ENCODE results near the gene ZBTB6.

Gene ZBTB6

DNA sequence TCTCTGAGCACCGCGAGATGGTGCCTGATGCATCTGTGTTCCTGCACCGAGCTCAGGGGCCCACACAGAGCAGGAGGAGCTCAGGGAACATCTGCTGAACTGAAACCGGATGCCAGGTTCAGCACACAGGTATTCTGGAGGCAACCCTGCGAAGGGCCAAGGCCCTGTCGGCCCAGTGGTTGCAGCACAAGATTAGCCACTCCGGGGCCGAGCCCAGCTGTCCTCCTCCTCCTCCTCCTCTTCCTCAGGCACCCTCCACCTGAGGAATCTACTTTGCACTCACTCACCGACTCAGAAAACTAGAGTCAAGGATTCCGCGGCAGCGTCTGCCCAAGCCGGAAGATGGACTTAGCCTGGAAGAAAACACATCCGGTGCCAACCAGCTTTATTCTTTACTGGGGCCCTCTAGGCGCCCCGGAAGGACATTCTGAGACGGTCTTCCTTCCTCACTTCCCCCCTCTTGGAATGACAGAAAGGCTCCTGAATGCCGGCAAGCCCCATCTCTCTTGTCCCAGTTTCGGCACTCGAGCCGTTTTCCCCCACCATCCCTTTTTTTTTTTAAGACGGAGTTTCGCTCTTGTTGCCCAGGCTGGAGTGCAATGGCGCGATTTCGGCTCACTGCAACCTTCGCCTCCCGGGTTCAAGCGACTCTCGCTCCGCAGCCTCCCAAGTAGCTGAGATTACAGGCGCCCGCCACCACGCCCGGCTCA lies at the start of gene ZBTB6:
TSS of gene ZBTB6 (minus strand) at position 360 of the 710 bp plus-strand sequence. CDS start 1,251 bp downstream, outside the sequence.
- DNase-seq, result peak; percentile 62

- DNase-seq, result no peak
These were observed 48.0 kb upstream of the ZBTB6 start for GRCh38 chr9:122961139-122961538.

GRCh38 chr9:122955961-122956360 lies 42.8 kb upstream of the ZBTB6 start:
- no peak for DNase-seq

DNA sequence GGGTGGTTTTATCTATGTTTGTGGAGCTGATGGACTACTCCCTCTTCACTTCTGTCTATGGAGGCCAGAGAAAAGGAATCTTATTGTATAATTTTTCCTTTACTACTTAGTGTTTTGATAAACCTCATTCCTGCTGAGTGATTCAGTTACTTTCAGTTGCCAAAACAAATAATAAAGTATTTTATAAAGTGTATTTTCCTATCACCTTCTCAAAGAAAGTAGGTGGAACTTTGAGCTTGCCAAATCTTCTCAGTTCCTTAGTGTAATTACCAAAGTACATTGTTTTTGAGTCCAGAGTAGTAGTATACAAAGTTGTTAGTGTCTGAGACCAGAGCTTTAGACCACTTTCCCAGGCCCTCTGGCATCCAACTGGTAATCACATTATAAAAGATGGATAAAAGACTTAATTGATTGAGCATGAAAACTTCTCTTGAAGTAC lies 41.1 kb upstream of the ZBTB6 start:
- DNase-seq, result no peak

DNA sequence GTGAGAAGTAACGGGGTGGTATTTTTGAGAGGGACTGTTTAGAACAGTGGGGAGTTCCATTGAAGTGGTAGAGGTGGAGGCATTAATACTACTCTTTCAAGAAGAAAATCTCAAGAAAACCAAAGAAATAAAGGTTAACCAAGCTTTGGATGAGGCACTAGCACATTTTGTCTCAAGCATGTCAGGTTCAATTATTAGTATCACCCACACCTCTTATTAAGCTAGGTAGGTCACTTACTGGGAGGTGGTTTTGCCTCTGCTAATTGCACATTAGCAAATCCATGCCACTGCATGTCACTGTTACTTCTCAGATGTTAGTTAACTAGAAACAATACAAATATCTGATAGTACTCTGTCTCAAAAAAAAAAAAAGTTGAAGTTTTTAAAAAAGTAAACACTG lies 37.9 kb upstream of the ZBTB6 start:
- no peak for DNase-seq

DNA sequence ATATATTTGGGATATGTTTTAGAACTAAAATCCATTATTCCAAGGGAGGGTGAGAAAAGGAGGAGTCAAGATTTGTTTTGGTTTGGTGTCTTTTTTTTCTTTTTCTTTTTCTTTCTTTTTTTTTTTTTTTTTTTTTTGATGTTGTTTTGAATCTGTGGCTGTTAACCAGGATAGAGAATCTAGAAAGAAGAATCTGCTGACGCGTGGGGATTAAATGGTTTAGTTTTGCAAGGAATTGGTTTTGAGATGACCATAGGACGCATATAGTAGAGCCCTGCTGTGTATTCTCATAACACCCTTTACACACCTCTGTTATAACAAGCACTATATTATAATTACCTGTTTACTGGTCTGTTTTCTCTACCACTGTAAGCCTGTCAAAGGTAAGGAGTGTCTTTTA lies 37.1 kb upstream of the ZBTB6 start:
- DNase-seq, result no peak

- DNase-seq, result no peak
These were observed 36.6 kb upstream of the ZBTB6 start for GRCh38 chr9:122949696-122950095.

- no peak for DNase-seq
These were observed 35.2 kb upstream of the ZBTB6 start for GRCh38 chr9:122948313-122948712.

GRCh38 chr9:122946461-122947005 lies 33.4 kb upstream of the ZBTB6 start:
- no peak for DNase-seq

DNA sequence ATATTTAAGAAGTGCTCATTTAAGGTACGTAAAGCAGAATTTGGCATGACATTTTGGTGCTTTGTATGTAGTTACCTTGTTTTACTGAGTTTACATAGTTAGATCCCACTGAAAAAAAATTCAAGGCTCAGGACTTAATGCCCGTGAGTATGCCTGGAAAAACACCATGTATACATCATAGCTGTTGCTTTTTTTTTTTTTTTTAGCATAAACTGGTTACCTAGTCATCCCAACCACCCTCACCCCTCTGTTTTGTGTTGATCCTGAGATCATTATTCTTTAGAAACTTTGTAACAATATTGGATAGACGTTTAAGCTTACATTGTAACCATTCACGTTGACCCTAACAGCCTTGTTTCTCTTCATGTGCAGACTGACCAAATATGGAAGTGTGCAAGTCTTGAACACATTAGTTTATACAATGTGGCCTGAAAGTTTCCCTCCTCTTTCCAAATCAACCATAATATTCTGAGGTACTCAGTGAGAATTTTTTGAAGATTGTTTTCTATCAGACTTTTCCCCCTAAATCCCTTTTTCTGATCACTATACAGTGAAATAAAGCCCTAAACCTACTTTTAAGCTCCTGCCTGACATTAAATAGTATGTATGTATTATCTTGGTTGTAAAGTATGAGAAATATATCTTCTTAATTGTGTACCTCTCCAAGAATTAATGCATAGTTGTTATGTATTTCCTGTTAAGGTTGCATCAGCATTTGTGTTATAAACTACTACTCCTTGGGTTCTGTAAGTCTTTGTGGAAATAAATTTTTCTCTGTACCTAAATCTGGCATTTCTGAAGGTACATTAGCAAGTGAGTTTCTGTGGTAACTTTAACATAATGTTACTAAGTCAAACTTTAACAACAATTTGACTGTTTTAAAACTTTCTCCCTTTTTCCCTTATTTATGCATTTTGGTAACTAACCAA lies 32.1 kb upstream of the ZBTB6 start:
- DNase-seq, result no peak

GRCh38 chr9:122941582-122942234 lies 28.6 kb upstream of the ZBTB6 start:
- no peak for DNase-seq

DNA sequence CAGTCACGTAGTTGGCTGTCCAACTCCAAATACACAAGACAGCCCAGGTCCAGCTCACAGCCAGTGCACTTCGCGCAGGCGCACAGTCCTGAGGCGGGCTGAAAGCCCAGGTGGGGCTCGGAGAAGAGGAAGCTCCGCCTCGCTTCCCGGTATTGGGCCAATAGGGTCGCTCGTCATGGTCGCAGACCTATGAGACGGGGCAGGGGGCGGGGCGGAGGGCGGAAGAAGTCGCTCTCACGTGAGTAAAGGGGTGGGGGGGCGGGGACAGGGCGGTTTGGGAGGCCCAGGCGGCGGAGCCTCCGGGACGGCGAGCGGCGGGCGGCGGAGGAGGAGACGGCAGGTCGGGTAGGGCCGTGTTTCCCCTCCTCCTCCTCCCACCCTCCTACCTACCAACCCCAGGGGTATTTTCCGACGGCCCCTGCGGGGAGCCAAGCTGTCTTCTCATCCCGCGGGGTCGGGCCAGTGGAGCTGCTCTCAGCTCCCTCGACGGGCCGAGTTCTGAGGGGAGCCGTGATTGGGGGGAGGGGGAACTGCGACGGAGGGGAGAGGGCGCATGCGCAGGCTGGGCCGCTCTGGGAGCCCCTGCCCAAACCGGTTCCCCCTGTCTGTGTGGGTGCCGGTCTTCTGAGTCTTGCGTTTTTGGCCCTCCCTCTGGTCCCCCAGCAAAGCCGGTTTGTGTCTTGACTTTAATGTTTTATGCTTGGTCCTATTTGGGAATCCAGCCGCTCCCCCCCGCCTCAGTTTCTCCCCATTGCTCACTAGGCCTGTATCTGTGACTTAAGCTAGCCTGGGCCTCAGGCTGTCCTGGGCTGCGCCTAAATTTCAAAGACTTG lies 27.8 kb upstream of the ZBTB6 start, which contains the start of gene RABGAP1:
TSS of gene RABGAP1 (plus strand) at position 272 of the 833 bp plus-strand sequence. CDS start 16,040 bp downstream, outside the sequence.
- DNase-seq, result peak; percentile 98 to 99

DNA sequence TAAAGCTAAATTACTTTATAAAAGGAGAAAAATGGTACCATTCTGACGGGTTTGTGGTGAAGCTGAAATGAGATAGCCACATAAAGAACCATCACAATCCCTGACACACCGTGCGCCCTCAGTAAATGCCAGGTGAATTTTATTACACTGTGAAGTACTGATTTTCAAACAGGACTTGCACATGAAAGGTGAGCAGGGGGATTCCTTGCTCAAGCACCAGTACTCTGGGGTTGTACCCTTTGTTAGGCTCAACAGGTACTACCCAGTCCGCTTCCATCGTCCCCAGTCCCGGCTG lies 27.3 kb upstream of the ZBTB6 start:
- no peak for DNase-seq

- DNase-seq, result no peak
These were observed 26.5 kb upstream of the ZBTB6 start for GRCh38 chr9:122939601-122940000.

DNA sequence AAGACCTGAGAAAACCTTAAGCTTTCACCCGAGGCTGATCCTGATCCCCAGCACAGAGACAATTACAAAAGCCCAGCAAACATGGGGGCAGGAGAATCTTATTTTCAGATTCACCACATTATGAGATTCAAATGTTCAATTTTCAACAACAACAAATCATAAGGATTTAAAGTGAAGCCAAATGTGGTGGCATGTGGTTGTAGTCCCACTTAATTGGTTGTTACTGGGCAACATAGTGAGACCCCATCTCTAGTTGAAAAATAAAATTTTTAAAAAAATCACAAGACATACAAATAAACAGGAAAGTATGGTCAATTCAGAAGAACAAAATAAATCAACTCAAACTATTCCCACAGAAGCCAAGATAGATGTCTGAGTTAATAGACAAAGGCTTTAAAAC lies 23.8 kb upstream of the ZBTB6 start:
- no peak for DNase-seq

GRCh38 chr9:122936464-122936863 lies 23.3 kb upstream of the ZBTB6 start:
- DNase-seq, result no peak

GRCh38 chr9:122931226-122932121 lies 18.4 kb upstream of the ZBTB6 start, which contains the start of gene ZBTB26:
Gene ZBTB26 (minus strand): TSS chr9:122931512. CDS start chr9:122919934, 11,578 bp downstream.
- DNase-seq, result peak; percentile 79 to 82

DNA sequence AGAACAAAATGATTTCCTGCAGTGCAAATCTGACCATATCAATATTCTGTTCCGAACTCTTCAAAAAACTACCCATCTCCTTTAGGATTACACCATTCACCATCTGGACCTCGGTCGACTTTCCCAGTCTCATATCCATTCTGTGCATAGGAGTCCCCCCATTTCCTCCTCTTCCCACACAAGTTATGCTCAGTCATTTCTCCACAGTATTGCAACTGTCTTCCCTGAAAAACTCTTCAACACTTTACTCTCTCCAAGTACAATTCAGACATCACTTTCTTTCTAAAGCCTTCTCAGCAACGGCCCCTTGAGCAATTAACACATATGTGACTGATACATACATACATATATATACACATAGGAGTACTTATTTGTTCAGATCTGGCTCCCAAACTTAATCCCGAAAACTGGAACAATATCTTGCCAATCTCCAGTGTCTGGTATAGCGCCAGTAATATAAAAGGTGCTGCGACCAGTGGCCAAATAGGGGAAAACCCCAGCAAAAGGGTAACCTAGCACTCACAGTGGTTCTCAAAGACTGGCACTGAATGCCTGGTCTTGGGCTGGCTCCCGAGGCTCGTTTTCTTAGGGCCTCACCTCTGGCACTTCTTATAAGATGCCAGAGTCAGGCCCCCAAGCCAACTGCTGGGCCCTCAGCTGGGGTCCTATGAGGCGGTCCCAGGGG lies 17.6 kb upstream of the ZBTB6 start:
- no peak for DNase-seq

DNA sequence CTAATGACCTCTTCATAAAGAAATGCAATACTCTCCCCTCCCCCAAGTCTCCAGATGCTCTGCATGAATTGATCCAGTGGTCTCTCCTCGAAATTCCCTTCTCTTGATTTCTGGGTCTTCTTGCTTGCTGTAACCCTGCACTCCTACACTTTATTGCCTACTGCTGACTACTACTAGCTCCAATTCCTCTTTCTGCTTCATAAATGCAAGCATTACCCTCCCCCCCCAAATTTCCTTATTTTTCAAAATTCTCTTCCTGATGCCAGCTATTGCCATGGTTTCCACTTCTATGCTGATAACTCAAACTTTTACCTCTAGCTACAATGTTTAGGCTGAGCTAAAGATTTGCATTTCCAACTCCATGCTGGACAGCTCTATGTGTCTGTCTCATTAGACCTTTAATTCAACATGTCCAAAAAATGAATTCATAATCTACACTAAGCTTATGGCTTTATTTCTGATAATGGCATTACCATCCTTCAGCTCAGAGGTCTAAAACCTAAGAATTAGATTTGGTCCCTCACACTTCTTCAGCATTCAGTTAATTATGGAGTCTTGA lies 16.8 kb upstream of the ZBTB6 start:
- no peak for DNase-seq

DNA sequence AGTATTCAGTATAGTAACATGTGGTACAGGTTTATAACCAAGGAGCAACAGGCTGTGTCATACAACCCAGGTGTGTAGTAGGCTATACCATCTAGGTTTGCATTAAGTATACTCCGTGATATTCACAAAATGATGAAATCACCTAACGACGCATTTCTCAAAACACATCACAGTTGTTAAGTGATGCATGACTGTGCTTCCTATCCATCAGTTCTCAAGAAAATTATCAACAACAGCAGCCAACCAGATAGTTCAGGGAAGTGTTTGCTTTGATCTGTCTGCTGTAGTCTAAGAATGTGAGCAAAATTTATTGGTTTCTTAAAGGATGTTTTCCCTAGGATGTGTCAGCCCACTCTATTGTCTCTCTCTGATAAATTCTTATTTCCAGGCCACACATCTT lies 10.8 kb upstream of the ZBTB6 start:
- no peak for DNase-seq

All from activated CD4-positive, alpha-beta T cell treated with anti-CD3 and anti-CD28 coated beads, Interleukin-2, amount 50 U/mL, for 4 hours (primary cell).